GM12878 (cell line): ENCODE data around the gene CHRNA9. TPM values are rescaled to one million over a fixed set of nuclear protein-coding genes. Genes with fewer than 3 reads are reported as not detected.

ENCODE experiments used
- ATAC-seq: fragments of 200-7000 bp; cut with Tn5 transposase; 3 replicates; pipeline ENCODE4 v1.9.1; 2020; ENCODE audit warnings: mild to moderate bottlenecking, moderate library complexity
- BruUV-seq: library from RNA; stranded (reverse); fragments of 400-500 nt; replicated peaks from 2 replicates; lab custom pipeline; 2021; lab: Mats Ljungman, UMichigan
- CTCF ChIA-PET: fragments of 300-600 bp; sonication (Branson Sonifier 250); formaldehyde crosslinking; extraction: SDS; loops from one replicate; lab custom pipeline; 2021; ENCODE audit warnings: inconsistent platforms; lab: Yijun Ruan, JAX
- POLR2A ChIA-PET: fragments of 350-600 bp; formaldehyde crosslinking; extraction: SDS; loops from one replicate; lab custom pipeline; 2021; ENCODE audit warnings: inconsistent platforms; lab: Charles Lee
- RAD21 ChIA-PET: fragments of 300-600 bp; sonication (Branson Sonifier 250); formaldehyde crosslinking; loops from one replicate; lab custom pipeline; 2023; ENCODE audit warnings: antibody characterized with exemption; ENCODE audit not compliant: unreplicated experiment; lab: Charles Lee
- SMC1A ChIA-PET: fragments of 300-600 bp; sonication (Branson Sonifier 250); formaldehyde crosslinking; loops from one replicate; lab custom pipeline; 2023; ENCODE audit not compliant: unreplicated experiment, uncharacterized antibody; lab: Charles Lee
- DNase-seq: peaks from one replicate; pipeline ENCODE4 v3.0.0-alpha.2; 2011; ENCODE audit warnings: low read depth, low spot score
- FAIRE-seq: peaks from 3 replicates; lab custom pipeline; 2011; peaks lifted over from hg19 to GRCh38; lab: Jason Lieb, UNC
- H2AFZ ChIP-seq: 2 replicates; pipeline ENCODE4 v1.6.0; 2011; ENCODE audit warnings: low read depth, low read length, control low read depth; ENCODE audit not compliant: control insufficient read depth
- H3K27ac ChIP-seq: 2 replicates; pipeline ENCODE4 v1.5.1; 2011; ENCODE audit warnings: control low read depth; ENCODE audit not compliant: control insufficient read depth, insufficient read depth
- H3K27me3 ChIP-seq, 2 experiments: replicated peaks in 1 of 2; 2 replicates each; pipeline versions ENCODE4 v1.6.0 to v1.6.1; 2011; ENCODE audit warnings: low read length in 1 of 2; ENCODE audit not compliant: control insufficient read depth in 2 of 2, insufficient read depth in 2 of 2
- H3K36me3 ChIP-seq, 2 experiments: 2 replicates each; pipeline ENCODE4 v1.5.1; 2011; ENCODE audit warnings: low read length in 1 of 2; ENCODE audit not compliant: control insufficient read depth in 2 of 2, insufficient read depth in 2 of 2
- H3K4me1 ChIP-seq: 2 replicates; pipeline ENCODE4 v1.6.1; 2011; ENCODE audit warnings: mild to moderate bottlenecking, low read length, moderate library complexity, mixed read lengths; ENCODE audit not compliant: control insufficient read depth, insufficient read depth
- H3K4me2 ChIP-seq: 2 replicates; pipeline ENCODE4 v1.6.0; 2011; ENCODE audit warnings: control low read depth; ENCODE audit not compliant: control insufficient read depth, insufficient read depth
- H3K4me3 ChIP-seq: fragments of 200-600 bp; sonication (generic); 2 replicates; pipeline ENCODE4 v1.5.1; 2016
- H3K79me2 ChIP-seq: 2 replicates; pipeline ENCODE4 v1.6.0; 2011; ENCODE audit warnings: low read length; ENCODE audit not compliant: control insufficient read depth, insufficient read depth
- H3K9ac ChIP-seq: 2 replicates; pipeline ENCODE4 v1.8.0; 2011; ENCODE audit warnings: low read length, control low read depth, mixed read lengths; ENCODE audit not compliant: control insufficient read depth, insufficient read depth
- H3K9me3 ChIP-seq: replicated peaks from 3 replicates; pipeline ENCODE4 v1.5.1; 2011; ENCODE audit warnings: mild to moderate bottlenecking, low read length; ENCODE audit not compliant: control insufficient read depth, insufficient read depth
- H4K20me1 ChIP-seq: 2 replicates; pipeline ENCODE4 v1.6.0; 2011; ENCODE audit not compliant: control insufficient read depth, insufficient read depth
- BHLHE40 ChIP-seq, 2 experiments: fragments of 450-650 bp in 1 of 2; IDR thresholded peaks; 2 replicates each; pipeline ENCODE4 v1.6.1; 2011 to 2017; ENCODE audit warnings: low read depth in 2 of 2, borderline replicate concordance in 1 of 2, improper control_type of control experiment in 1 of 2, low read length in 1 of 2, mild to moderate bottlenecking in 1 of 2
- EP300 ChIP-seq, 2 experiments: fragments of 150-350 bp in 1 of 2; IDR thresholded peaks; 2 replicates each; pipeline ENCODE4 v1.6.1; 2011 to 2012; ENCODE audit warnings: low read depth in 2 of 2, low read length in 2 of 2, borderline replicate concordance in 1 of 2, improper control_type of control experiment in 1 of 2, inconsistent platforms in 1 of 2; ENCODE audit not compliant: control insufficient read depth in 1 of 2
- FOXM1 ChIP-seq: IDR thresholded peaks from 2 replicates; pipeline ENCODE4 v1.6.1; 2012; ENCODE audit warnings: low read depth, mild to moderate bottlenecking, inconsistent platforms, low read length, moderate library complexity
- MTA2 ChIP-seq: fragments of 450-650 bp; IDR thresholded peaks from 2 replicates; pipeline ENCODE4 v1.6.1; 2016; ENCODE audit warnings: low read depth, mild to moderate bottlenecking, moderate library complexity
- NFIC ChIP-seq: IDR thresholded peaks from 2 replicates; pipeline ENCODE4 v1.6.1; 2012; ENCODE audit warnings: low read depth, mild to moderate bottlenecking, inconsistent platforms, low read length, moderate library complexity
- SIN3A ChIP-seq: IDR thresholded peaks from 2 replicates; pipeline ENCODE4 v1.6.1; 2012; ENCODE audit warnings: low read depth, low read length, improper control_type of control experiment
- ZBED1 ChIP-seq: IDR thresholded peaks from 2 replicates; pipeline ENCODE4 v1.6.1; 2016; ENCODE audit warnings: borderline replicate concordance
- ZNF274 ChIP-seq: IDR thresholded peaks from one replicate; pipeline ENCODE4 v1.8.0; 2011; ENCODE audit not compliant: insufficient read length, insufficient read depth
- ZNF384 ChIP-seq: IDR thresholded peaks from 2 replicates; pipeline ENCODE4 v1.6.1; 2012; ENCODE audit warnings: low read depth, mild to moderate bottlenecking, low read length, improper control_type of control experiment, borderline replicate concordance
- WGBS: methylation state at CpG from one replicate; pipeline ENCODE4 v1.1.6; 2016; ENCODE audit warnings: low lambda C conversion rate; ENCODE audit not compliant: insufficient replicate concordance, insufficient coverage; ENCODE audit errors: missing lambda C conversion rate; 5-methylcytosine and 5-hydroxymethylcytosine counted together
- in situ Hi-C: fragments of 300-500 bp; cut with MboI; formaldehyde crosslinking; loops from 9 replicates; pipeline ENCODE4 v1.14.3; 2018; ENCODE audit warnings: mixed read lengths
- intact Hi-C: fragments of 100-400 bp; cut with micrococcal nuclease; formaldehyde crosslinking; loops from one replicate; pipeline ENCODE4 v1.14.2; 2022; ENCODE audit not compliant: unreplicated experiment
- polyA plus RNA-seq, 11 experiments: library from polyadenylated mRNA; depleted of rRNA in 4 of 11; unstranded in 6 of 11; stranded (reverse) in 5 of 11; fragments of >200 nt; fragmentation: Nextera tagmentation in 4 of 11; fragmentation: Illumina TruSeq in 1 of 11; extraction: Ambion mirVana in 4 of 11; extraction: Trizol in 1 of 11; gene quantifications; 1 replicate in 1 of 11; 2 replicates in 10 of 11; pipeline versions ENCODE4 v1.2.1 to v1.2.3, GENCODE V29; 2011 to 2016; ENCODE audit warnings: inconsistent platforms in 2 of 11, missing spikeins in 2 of 11, low read depth in 1 of 11
- total RNA-seq, 4 experiments: library from RNA; depleted of rRNA in 3 of 4; stranded (reverse); fragments of >200 nt in 3 of 4; fragmentation: Illumina TruSeq in 1 of 4; extraction: Trizol in 1 of 4; gene quantifications; 2 replicates each; pipeline versions ENCODE4 v1.2.1 to v1.2.3, GENCODE V29; 2013 to 2021
- TF ChIP-seq, protein P1 (sequence below): fragments of 450-650 bp; IDR thresholded peaks from 2 replicates; pipeline ENCODE4 v1.6.1; 2017; ENCODE audit warnings: mild to moderate bottlenecking, moderate library complexity

The CHRNA9 gene
- total and polyA plus RNA-seq, 10 of the 15 experiments (the other 5 are each of a cell fraction or from before 2014, with no cell fraction given) = 0.05 to 0.09 (median 0.08) TPM; not detected in 7

DNA sequence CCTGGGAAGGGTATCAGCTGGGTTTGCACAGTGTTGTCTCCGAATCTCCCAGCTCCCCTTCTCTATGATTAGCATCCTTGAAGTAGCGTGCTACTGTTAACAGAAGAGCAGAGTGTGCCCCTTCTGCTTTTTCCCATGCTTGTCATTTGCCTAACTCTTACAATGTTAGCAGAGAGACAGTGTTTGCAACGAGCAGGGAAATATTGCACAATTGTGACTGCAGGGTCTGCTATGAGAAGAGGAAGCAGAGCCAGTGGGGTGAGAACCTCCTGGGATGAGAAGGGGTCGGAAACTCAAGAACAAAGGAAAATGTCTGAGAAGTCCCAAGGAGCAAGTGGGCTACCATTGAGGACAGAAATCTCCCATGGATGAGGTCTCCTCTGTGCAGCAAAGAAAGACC lies 7.8 kb upstream of the CHRNA9 start (continued):
- TF ChIP-seq NFIC (no peak), ZBED1 (no peak), ZNF274 (no peak), SIN3A (no peak), FOXM1 (no peak)
- TF ChIP-seq, protein P1, sequence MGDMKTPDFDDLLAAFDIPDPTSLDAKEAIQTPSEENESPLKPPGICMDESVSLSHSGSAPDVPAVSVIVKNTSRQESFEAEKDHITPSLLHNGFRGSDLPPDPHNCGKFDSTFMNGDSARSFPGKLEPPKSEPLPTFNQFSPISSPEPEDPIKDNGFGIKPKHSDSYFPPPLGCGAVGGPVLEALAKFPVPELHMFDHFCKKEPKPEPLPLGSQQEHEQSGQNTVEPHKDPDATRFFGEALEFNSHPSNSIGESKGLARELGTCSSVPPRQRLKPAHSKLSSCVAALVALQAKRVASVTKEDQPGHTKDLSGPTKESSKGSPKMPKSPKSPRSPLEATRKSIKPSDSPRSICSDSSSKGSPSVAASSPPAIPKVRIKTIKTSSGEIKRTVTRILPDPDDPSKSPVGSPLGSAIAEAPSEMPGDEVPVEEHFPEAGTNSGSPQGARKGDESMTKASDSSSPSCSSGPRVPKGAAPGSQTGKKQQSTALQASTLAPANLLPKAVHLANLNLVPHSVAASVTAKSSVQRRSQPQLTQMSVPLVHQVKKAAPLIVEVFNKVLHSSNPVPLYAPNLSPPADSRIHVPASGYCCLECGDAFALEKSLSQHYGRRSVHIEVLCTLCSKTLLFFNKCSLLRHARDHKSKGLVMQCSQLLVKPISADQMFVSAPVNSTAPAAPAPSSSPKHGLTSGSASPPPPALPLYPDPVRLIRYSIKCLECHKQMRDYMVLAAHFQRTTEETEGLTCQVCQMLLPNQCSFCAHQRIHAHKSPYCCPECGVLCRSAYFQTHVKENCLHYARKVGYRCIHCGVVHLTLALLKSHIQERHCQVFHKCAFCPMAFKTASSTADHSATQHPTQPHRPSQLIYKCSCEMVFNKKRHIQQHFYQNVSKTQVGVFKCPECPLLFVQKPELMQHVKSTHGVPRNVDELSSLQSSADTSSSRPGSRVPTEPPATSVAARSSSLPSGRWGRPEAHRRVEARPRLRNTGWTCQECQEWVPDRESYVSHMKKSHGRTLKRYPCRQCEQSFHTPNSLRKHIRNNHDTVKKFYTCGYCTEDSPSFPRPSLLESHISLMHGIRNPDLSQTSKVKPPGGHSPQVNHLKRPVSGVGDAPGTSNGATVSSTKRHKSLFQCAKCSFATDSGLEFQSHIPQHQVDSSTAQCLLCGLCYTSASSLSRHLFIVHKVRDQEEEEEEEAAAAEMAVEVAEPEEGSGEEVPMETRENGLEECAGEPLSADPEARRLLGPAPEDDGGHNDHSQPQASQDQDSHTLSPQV = no peak
- TF ChIP-seq, all 136 proteins: peak for 0

DNA sequence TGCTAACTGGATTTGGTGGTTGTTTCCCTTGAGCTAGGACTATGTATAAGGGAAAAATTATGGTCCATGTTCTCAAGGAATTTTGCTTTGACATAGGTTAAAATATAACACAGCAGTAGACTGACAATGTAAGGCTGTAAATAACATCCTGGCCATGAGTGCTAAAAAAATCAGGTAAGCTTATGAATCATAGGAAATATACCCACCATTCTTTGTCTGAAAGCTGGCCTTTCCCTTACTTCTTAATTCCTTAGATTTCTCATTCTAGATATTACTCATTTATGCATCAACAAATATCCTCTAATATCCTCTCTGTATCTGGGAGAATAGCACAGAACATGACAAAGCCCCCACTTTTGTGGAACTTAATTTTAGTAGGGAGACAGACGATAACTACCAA lies 6.8 kb upstream of the CHRNA9 start:
- H3K27me3 ChIP-seq = no peaks in the 10 kb centered on the region
- in situ Hi-C loops = no loop called here
- ChIA-PET SMC1A (interaction anchor here (1.3 to 1.6 kb wide), 2 partner anchors 11 to 390 kb away, joined by 5 to 9 read pairs; no protein-coding TSS in a partner anchor), POLR2A (interaction anchor here (0.5 to 1.8 kb wide), 3 partner anchors 10 to 289 kb away, joined by 4 to 5 read pairs (median 4); no protein-coding TSS in a partner anchor), RAD21 (interaction anchor here (0.5 to 4.0 kb wide), 3 partner anchors 12 to 390 kb away, joined by 3 to 45 read pairs (median 3); no protein-coding TSS in a partner anchor), CTCF (interaction anchor here (5.2 kb wide), 1 partner anchor 11 kb away, joined by 47 read pairs; no protein-coding TSS in a partner anchor)
- DNase-seq (no peak), ATAC-seq (no peak), FAIRE-seq (no peak)
- H3K9ac ChIP-seq = no peak overlapping the region
- H2AFZ ChIP-seq = no peak overlapping the region
- no peaks in the 10 kb centered on the region for H3K9me3 ChIP-seq
- H3K27ac ChIP-seq = no peak overlapping the region
- no peak overlapping the region for H3K4me2 ChIP-seq
- H3K4me1 ChIP-seq = no peaks in the 10 kb centered on the region
- WGBS = 48% methylated on average over 1 of the region's 1 CpG
- TF ChIP-seq MTA2 (no peak), BHLHE40 (IDR thresholded peaks at IDR 0.05; ENCODE audit: borderline replicate concordance in 1 of 2, low read depth in 2 of 2, low read length in 1 of 2) (no peak), EP300 (IDR thresholded peaks at IDR 0.05; ENCODE audit: borderline replicate concordance in 1 of 2, control insufficient read depth in 1 of 2, low read depth in 2 of 2, low read length in 2 of 2) (no peak), ZNF384 (no peak)
- BruUV-seq = no TSS peak
- no peaks in the 10 kb centered on the region for H4K20me1 ChIP-seq
- intact Hi-C loops = no loop called here
- no peaks in the 10 kb centered on the region for H3K36me3 ChIP-seq
- no peak overlapping the region for H3K4me3 ChIP-seq
- no peaks in the 10 kb centered on the region for H3K79me2 ChIP-seq
